ENCODE measurements around the gene PAK6.

PAK6 gene

GRCh38 chr15:40302288-40302886 lies 63.5 kb downstream of the PAK6 start:
- DNase-seq: no peak
- TF ChIP-seq POLR2A (IDR thresholded peaks at IDR 0.05; ENCODE audit: low read length) (no peak), GATA1 (IDR thresholded peaks at IDR 0.05; ENCODE audit: low read depth, low read length) (no peak)

- TF ChIP-seq POLR2A (IDR thresholded peaks at IDR 0.05; ENCODE audit: low read length) (no peak), GATA1 (IDR thresholded peaks at IDR 0.05; ENCODE audit: low read depth, low read length) (no peak)
- DNase-seq: no peak
Observed at GRCh38 chr15:40302981-40303380, 64.1 kb downstream of the PAK6 start.

GRCh38 chr15:40303576-40303975 lies 64.7 kb downstream of the PAK6 start:
- DNase-seq: no peak
- TF ChIP-seq POLR2A (IDR thresholded peaks at IDR 0.05; ENCODE audit: low read length): no peak
- TF ChIP-seq GATA1 (IDR thresholded peaks at IDR 0.05; ENCODE audit: low read depth, low read length): no peak

- no peak for DNase-seq
- TF ChIP-seq GATA1 (IDR thresholded peaks at IDR 0.05; ENCODE audit: low read depth, low read length) (no peak), POLR2A (IDR thresholded peaks at IDR 0.05; ENCODE audit: low read length) (no peak)
Observed at GRCh38 chr15:40305281-40305680, 66.4 kb downstream of the PAK6 start.

GRCh38 chr15:40306371-40306770 lies 67.5 kb downstream of the PAK6 start:
- DNase-seq: no peak
- TF ChIP-seq GATA1 (IDR thresholded peaks at IDR 0.05; ENCODE audit: low read depth, low read length) (no peak), POLR2A (IDR thresholded peaks at IDR 0.05; ENCODE audit: low read length) (no peak)

GRCh38 chr15:40306908-40307307 lies 68.0 kb downstream of the PAK6 start:
- no peak for TF ChIP-seq GATA1 (IDR thresholded peaks at IDR 0.05; ENCODE audit: low read depth, low read length)
- no peak for TF ChIP-seq POLR2A (IDR thresholded peaks at IDR 0.05; ENCODE audit: low read length)
- DNase-seq: no peak

GRCh38 chr15:40307421-40308211 lies 68.8 kb downstream of the PAK6 start, which contains the start of gene PLCB2:
TSS of gene PLCB2 (minus strand) at chr15:40307935. CDS start at chr15:40307672, 263 bp downstream.
- peak; percentile 18 to 28 for DNase-seq
- TF ChIP-seq GATA1 (IDR thresholded peaks at IDR 0.05; ENCODE audit: low read depth, low read length) (no peak), POLR2A (IDR thresholded peaks at IDR 0.05; ENCODE audit: low read length) (no peak)

- DNase-seq: no peak
Observed at GRCh38 chr15:40309344-40309862, 70.5 kb downstream of the PAK6 start.

GRCh38 chr15:40310001-40310959 lies 71.4 kb downstream of the PAK6 start:
- DNase-seq: peak; percentile 59 to 67
- TF ChIP-seq GATA1 (IDR thresholded peaks at IDR 0.05; ENCODE audit: low read depth, low read length): no peak
- TF ChIP-seq POLR2A (IDR thresholded peaks at IDR 0.05; ENCODE audit: low read length): no peak

More at GRCh38 chr15:40309344-40309862, 70.5 kb downstream of the PAK6 start:
- TF ChIP-seq GATA1 (IDR thresholded peaks at IDR 0.05; ENCODE audit: low read depth, low read length) (no peak), POLR2A (IDR thresholded peaks at IDR 0.05; ENCODE audit: low read length) (no peak)

- no peak for TF ChIP-seq GATA1 (IDR thresholded peaks at IDR 0.05; ENCODE audit: low read depth, low read length)
- TF ChIP-seq POLR2A (IDR thresholded peaks at IDR 0.05; ENCODE audit: low read length): no peak
Observed at GRCh38 chr15:40310993-40311392, 72.1 kb downstream of the PAK6 start.

GRCh38 chr15:40312370-40313158 lies 73.7 kb downstream of the PAK6 start:
- no peak for DNase-seq

More at GRCh38 chr15:40310993-40311392, 72.1 kb downstream of the PAK6 start:
- no peak for DNase-seq

GRCh38 chr15:40313531-40314398 lies 74.9 kb downstream of the PAK6 start:
- DNase-seq: peak; percentile 24 to 25
- no peak for TF ChIP-seq POLR2A (IDR thresholded peaks at IDR 0.05; ENCODE audit: low read length)
- no peak for TF ChIP-seq GATA1 (IDR thresholded peaks at IDR 0.05; ENCODE audit: low read depth, low read length)

More at GRCh38 chr15:40312370-40313158, 73.7 kb downstream of the PAK6 start:
- no peak for TF ChIP-seq GATA1 (IDR thresholded peaks at IDR 0.05; ENCODE audit: low read depth, low read length)
- TF ChIP-seq POLR2A (IDR thresholded peaks at IDR 0.05; ENCODE audit: low read length): no peak

All from erythroblast (primary cell).